Gastroesophageal sphincter (tissue), 4 donors: ENCODE measurements around the gene SDK2. TPM values are rescaled to one million over a fixed set of nuclear protein-coding genes. Genes with fewer than 3 reads are reported as not detected.

Source experiments
- ATAC-seq: fragments of 150-250 bp; one replicate; pipeline ENCODE4 v1.9.1; 2016; ENCODE audit warnings: mild to moderate bottlenecking, moderate library complexity
- H3K27ac ChIP-seq, 4 donors: fragments of 200-600 bp; sonication (generic) in 3 of 4; 1 replicate in 3 of 4; 2 replicates in 1 of 4; pipeline ENCODE4 v1.5.1; 2016 to 2019
- H3K27me3 ChIP-seq: fragments of 200-600 bp; sonication (generic); one replicate; pipeline ENCODE4 v1.5.1; 2019
- H3K36me3 ChIP-seq, 2 donors: fragments of 200-600 bp; sonication (generic); one replicate each; pipeline ENCODE4 v1.5.1; 2019; ENCODE audit warnings: control low read depth in 1 of 2
- H3K4me1 ChIP-seq, 3 donors: fragments of 200-600 bp; sonication (generic); 1 replicate in 2 of 3; 2 replicates in 1 of 3; pipeline ENCODE4 v1.5.1; 2016 to 2019; ENCODE audit warnings: control low read depth in 2 of 3
- H3K4me3 ChIP-seq, 2 donors: fragments of 200-600 bp; sonication (generic); one replicate each; pipeline ENCODE4 v1.5.1; 2019; ENCODE audit warnings: mild to moderate bottlenecking in 1 of 2, moderate library complexity in 1 of 2
- H3K9me3 ChIP-seq, 3 donors: fragments of 200-600 bp; sonication (generic); one replicate each; pipeline ENCODE4 v1.5.1; 2017 to 2019; ENCODE audit warnings: control low read depth in 2 of 3
- EP300 ChIP-seq: sonication (generic); formaldehyde crosslinking; IDR thresholded peaks from one replicate; pipeline ENCODE4 v1.6.1; 2017; ENCODE audit warnings: antibody characterized with exemption, mild to moderate bottlenecking
- POLR2A ChIP-seq, 2 donors: fragments of 450-650 bp; IDR thresholded peaks; one replicate each; pipeline ENCODE4 v1.6.1; 2017; ENCODE audit warnings: antibody characterized with exemption in 2 of 2, mild to moderate bottlenecking in 2 of 2, moderate library complexity in 1 of 2
- POLR2AphosphoS5 ChIP-seq: sonication (generic); formaldehyde crosslinking; IDR thresholded peaks from one replicate; pipeline ENCODE4 v1.6.1; 2017; ENCODE audit warnings: antibody characterized with exemption
- WGBS, 2 donors: methylation state at CpG; one replicate each; pipeline ENCODE4 v1.1.5; 2018; ENCODE audit warnings: low coverage in 1 of 2; 5-methylcytosine and 5-hydroxymethylcytosine counted together
- total RNA-seq, 4 donors: library from RNA; depleted of rRNA; stranded (reverse); fragments of >200 nt; gene quantifications; one replicate each; pipeline ENCODE4 v1.1.0, GENCODE V29; 2016
- TF ChIP-seq, protein P1 (sequence below), 4 experiments: fragments of 200-600 bp in 2 of 4; fragments of 450-650 bp in 2 of 4; sonication (generic) in 1 of 4; IDR thresholded peaks; one replicate each; pipeline ENCODE4 v1.5.1; 2017 to 2019; ENCODE audit warnings: antibody characterized with exemption in 4 of 4, mild to moderate bottlenecking in 2 of 4, moderate library complexity in 2 of 4

The SDK2 gene
- total RNA-seq, 4 donors from 2014 or later = 0.31 to 2.0 (median 0.78) TPM

DNA sequence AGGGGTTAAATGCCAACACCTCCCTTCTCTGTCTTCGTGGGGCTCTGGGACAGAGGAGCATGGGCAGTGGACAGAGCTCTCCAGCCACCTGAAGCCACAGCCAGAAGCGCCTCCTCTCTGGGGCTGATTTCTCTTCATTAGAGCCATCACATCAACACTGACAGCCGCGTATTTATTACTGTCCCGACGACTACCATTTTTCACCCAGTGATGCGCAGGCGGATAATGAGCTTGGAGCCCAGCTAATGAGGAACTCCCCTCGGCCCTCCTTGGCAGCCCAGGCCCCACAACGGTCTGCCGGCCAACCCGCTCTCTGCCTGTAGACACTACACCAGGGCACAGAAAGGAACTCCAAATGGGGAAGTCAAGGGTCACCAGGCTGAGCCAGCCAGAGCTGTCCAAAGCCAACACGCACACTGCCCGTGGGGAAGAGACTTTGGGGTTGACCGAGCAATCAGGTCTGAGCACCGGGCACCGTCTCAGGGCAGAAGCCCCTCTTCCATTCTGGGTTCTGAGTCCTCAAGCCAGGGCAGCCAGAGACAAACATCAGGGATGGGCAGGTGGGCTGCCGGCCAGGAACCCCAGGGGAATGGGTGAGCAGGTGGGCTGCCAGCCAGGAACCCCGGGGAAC is 13.2 kb downstream of the SDK2 start:
- Histone ChIP-seq H3K27ac (no peak overlapping the region), H3K4me1 (no peaks in the 10 kb centered on the region), H3K9me3 (no peaks in the 10 kb centered on the region), H3K4me3 (no peak overlapping the region), H3K27me3 (peaks cover 20% of the 10 kb centered on the region), H3K36me3 (no peaks in the 10 kb centered on the region)
- WGBS, 2 donors = 20 to 83% methylated on average over 1 to 4 of the region's 19 CpGs
- TF ChIP-seq EP300 (no peak), POLR2A (IDR thresholded peaks at IDR 0.05) (no peak), POLR2AphosphoS5 (no peak)
- TF ChIP-seq, protein P1, sequence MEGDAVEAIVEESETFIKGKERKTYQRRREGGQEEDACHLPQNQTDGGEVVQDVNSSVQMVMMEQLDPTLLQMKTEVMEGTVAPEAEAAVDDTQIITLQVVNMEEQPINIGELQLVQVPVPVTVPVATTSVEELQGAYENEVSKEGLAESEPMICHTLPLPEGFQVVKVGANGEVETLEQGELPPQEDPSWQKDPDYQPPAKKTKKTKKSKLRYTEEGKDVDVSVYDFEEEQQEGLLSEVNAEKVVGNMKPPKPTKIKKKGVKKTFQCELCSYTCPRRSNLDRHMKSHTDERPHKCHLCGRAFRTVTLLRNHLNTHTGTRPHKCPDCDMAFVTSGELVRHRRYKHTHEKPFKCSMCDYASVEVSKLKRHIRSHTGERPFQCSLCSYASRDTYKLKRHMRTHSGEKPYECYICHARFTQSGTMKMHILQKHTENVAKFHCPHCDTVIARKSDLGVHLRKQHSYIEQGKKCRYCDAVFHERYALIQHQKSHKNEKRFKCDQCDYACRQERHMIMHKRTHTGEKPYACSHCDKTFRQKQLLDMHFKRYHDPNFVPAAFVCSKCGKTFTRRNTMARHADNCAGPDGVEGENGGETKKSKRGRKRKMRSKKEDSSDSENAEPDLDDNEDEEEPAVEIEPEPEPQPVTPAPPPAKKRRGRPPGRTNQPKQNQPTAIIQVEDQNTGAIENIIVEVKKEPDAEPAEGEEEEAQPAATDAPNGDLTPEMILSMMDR (IDR thresholded peaks at IDR 0.05) = no peak
- no peak for ATAC-seq

DNA sequence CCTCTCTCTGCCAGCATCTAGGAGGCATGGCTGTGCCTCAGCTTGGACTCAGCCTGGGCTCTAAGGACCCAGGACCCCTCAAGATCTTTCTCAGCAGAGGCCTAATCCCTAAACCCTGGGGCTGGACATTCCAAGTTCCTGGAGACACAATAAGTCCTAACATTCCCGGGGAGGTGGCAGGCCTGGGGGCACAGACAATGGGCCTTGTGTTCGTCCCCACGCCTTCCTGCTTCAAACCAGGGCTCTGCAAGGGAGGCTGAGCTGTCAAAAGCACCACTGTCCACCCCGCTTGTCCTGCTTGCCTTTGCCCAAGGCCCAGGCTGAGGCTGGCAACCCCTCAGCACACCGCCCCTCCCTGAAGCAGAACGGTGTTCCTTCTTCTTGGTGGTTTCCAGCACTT is 13.7 kb downstream of the SDK2 start:
- Histone ChIP-seq H3K4me1 (no peaks in the 10 kb centered on the region), H3K27ac (no peak overlapping the region), H3K4me3 (no peak overlapping the region), H3K9me3 (no peaks in the 10 kb centered on the region), H3K36me3 (no peaks in the 10 kb centered on the region), H3K27me3 (peaks cover 20% of the 10 kb centered on the region)
- TF ChIP-seq EP300 (no peak), POLR2A (IDR thresholded peaks at IDR 0.05) (no peak), POLR2AphosphoS5 (no peak)
- TF ChIP-seq, protein P1 (IDR thresholded peaks at IDR 0.05) = no peak
- ATAC-seq = no peak
- no CpG with 5 or more reads among the region's 6 CpGs for WGBS, 2 donors

DNA sequence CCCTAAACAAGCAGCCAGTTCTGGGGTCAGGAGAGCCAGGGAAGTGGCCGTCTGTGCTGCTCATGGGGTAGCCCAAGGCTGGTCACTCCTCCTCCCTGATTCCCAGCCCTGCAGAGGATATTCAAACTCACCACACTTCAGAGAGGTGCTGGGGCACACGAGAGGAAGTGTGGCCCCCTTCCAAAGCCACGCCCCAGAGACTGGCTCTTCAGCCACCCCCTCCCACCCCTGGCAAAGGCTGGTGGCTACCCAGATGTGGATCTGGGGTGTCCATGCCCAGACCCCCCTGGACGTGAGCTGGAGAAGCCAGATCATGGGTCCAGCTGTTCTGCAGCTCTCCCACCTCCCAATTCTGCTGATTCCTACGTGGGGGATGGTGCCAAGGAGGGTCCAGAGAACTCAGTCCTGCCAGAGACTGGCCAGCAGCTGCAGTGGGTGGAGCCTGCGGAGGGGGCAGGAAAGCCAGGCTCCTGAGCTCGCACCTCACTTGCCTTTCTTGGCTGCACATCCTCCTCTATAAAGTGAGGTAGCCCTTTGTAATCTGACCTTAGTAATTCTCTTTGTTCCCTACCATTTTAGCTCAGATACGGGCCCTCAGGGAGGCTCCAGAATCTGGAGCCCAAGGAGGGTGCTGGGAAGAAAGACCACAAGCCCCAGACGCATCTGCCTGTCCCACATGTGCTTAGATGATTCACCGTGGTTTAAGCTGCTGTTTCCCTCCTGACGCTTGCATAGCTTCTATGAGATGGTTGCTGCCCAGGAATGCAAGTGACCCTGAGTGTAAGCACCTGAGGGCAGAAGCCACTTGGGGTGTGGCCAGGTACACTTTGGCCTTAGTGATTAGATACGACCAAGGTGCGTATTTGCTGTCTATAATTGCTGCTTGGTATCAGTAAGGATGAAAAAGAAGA is 15.3 kb downstream of the SDK2 start:
- no peak overlapping the region for H3K27ac ChIP-seq
- no peak overlapping the region for H3K4me3 ChIP-seq
- peaks cover 20% of the 10 kb centered on the region for H3K27me3 ChIP-seq
- ATAC-seq = no peak
- no peaks in the 10 kb centered on the region for H3K4me1 ChIP-seq
- WGBS, 2 donors = 67 to 76% methylated on average over 3 to 8 of the region's 13 CpGs
- no peaks in the 10 kb centered on the region for H3K9me3 ChIP-seq
- H3K36me3 ChIP-seq = no peaks in the 10 kb centered on the region
- TF ChIP-seq POLR2A (IDR thresholded peaks at IDR 0.05) = no peak
- TF ChIP-seq, protein P1 (IDR thresholded peaks at IDR 0.05) = no peak
- TF ChIP-seq EP300 = no peak
- TF ChIP-seq POLR2AphosphoS5 = no peak

DNA sequence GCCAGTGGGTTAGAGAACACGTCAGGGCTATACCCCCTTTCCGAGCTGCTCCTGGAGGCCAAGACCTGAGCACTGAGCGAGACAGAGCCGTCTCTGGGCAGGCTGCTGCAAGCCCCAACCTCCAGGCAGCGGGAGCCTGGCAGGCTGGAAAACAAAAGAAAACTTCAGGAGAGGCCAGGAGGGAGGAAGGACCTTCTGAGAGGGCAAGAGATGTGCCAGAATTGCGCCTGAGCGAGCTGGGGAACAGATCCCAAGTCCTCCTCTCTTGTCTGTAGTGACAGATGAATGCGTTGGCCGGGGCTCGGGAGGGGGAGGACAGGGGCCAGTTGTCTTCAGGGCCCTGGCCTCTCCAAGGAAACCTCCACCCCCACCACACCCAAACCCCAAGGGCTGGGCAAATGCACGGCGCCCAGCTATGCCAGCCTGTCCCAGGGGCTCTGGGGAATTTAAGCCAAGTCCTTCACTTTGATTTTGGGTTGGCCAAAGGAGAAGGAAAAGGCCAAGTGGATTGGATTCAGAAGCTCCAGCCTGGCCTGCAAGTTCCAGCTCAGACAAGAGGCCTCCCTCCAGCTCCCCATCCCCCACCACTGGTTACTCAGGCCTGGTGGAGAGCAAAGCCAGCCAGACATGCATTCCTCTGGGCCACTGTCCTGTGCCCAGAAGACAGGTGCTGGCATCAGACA is 18.1 kb downstream of the SDK2 start:
- Histone ChIP-seq H3K27me3 (peaks cover 20% of the 10 kb centered on the region), H3K9me3 (peaks cover 0 to 8% (median 0%) of the 10 kb centered on the region in 3 donors), H3K4me3 (no peak overlapping the region), H3K27ac (no peak overlapping the region), H3K36me3 (no peaks in the 10 kb centered on the region), H3K4me1 (no peaks in the 10 kb centered on the region)
- no peak for TF ChIP-seq POLR2AphosphoS5
- TF ChIP-seq POLR2A (IDR thresholded peaks at IDR 0.05) = no peak
- TF ChIP-seq EP300 = no peak
- TF ChIP-seq, protein P1 (IDR thresholded peaks at IDR 0.05) = no peak
- no peak for ATAC-seq
- WGBS, 2 donors = 40 to 100% methylated on average over 1 of the region's 12 CpGs
